Loucy (cell line): ENCODE data around the gene ACOT13.

ENCODE experiments used
- CTCF ChIP-seq: fragments of 200-600 bp; sonication (generic); conservative IDR thresholded peaks from 2 replicates; pipeline ENCODE4 v1.5.1; 2014; ENCODE audit warnings: mild to moderate bottlenecking, antibody characterized with exemption, low read length
- EZH2phosphoT487 ChIP-seq: fragments of 200-600 bp; IDR thresholded peaks from 2 replicates; pipeline ENCODE4 v1.6.1; 2018; ENCODE audit warnings: antibody characterized with exemption, mild to moderate bottlenecking, moderate library complexity, borderline replicate concordance

- TF ChIP-seq CTCF (no peak), EZH2phosphoT487 (no peak)
Observed at GRCh38 chr6:24708612-24709011, 41.7 kb downstream of the ACOT13 start.
